GOT3 (cell line): ENCODE measurements around the gene TNPO1.
"Not testable (repeated sequence)": the region's sequence is repeated elsewhere in the genome, so short reads cannot be mapped to it uniquely, and the experiment has no call there.

Experiments used
- DNase-seq: peaks from one replicate; lab custom pipeline; 2025; ENCODE audit warnings: mixed read lengths; lab: John Stamatoyannopoulos, UW

Gene TNPO1

GRCh38 chr5:72816284-72817075 lies at the start of gene TNPO1:
TSS of gene TNPO1 (plus strand) at chr5:72816661. CDS start at chr5:72816738, 77 bp downstream.
- peak; percentile 83 for DNase-seq

- DNase-seq = no peak
Observed at GRCh38 chr5:72767289-72768010, 49.0 kb upstream of the TNPO1 start.

GRCh38 chr5:72770266-72770665 lies 46.2 kb upstream of the TNPO1 start:
- no peak for DNase-seq

- no peak for DNase-seq
Observed at GRCh38 chr5:72776684-72777083, 39.8 kb upstream of the TNPO1 start.

GRCh38 chr5:72779520-72779919 lies 36.9 kb upstream of the TNPO1 start:
- no peak for DNase-seq

GRCh38 chr5:72783354-72783753 lies 33.1 kb upstream of the TNPO1 start:
- DNase-seq = no peak

- no peak for DNase-seq
Observed at GRCh38 chr5:72784129-72784528, 32.3 kb upstream of the TNPO1 start.

- no peak for DNase-seq
Observed at GRCh38 chr5:72785801-72786200, 30.7 kb upstream of the TNPO1 start.

GRCh38 chr5:72786676-72787075 lies 29.8 kb upstream of the TNPO1 start:
- no peak for DNase-seq

GRCh38 chr5:72788866-72789505 lies 27.5 kb upstream of the TNPO1 start:
- no peak for DNase-seq

GRCh38 chr5:72790186-72790585 lies 26.3 kb upstream of the TNPO1 start:
- no peak for DNase-seq

- DNase-seq = not testable (repeated sequence)
Observed at GRCh38 chr5:72792662-72793061, 23.8 kb upstream of the TNPO1 start.

GRCh38 chr5:72796001-72796400 lies 20.5 kb upstream of the TNPO1 start:
- no peak for DNase-seq

- no peak for DNase-seq
Observed at GRCh38 chr5:72799721-72800120, 16.7 kb upstream of the TNPO1 start.

GRCh38 chr5:72808637-72809036 lies 7.8 kb upstream of the TNPO1 start:
- not testable (repeated sequence) for DNase-seq

GRCh38 chr5:72811849-72812248 lies 4.6 kb upstream of the TNPO1 start:
- DNase-seq = no peak

GRCh38 chr5:72812488-72812887 lies 4.0 kb upstream of the TNPO1 start:
- DNase-seq = no peak

- no peak for DNase-seq
Observed at GRCh38 chr5:72814104-72814503, 2.4 kb upstream of the TNPO1 start.

- no peak for DNase-seq
Observed at GRCh38 chr5:72814864-72815263, 1.6 kb upstream of the TNPO1 start.

GRCh38 chr5:72815580-72816283 lies 729 bp upstream of the TNPO1 start:
- DNase-seq = no peak

GRCh38 chr5:72817076-72817481 lies 618 bp downstream of the TNPO1 start:
- DNase-seq = peak; percentile 48

- DNase-seq = no peak
Observed at GRCh38 chr5:72817671-72818266, 1.3 kb downstream of the TNPO1 start.
